SK-N-SH treated with all-trans-retinoic acid at 6 μM for 48 hours (cell line): ENCODE results near the gene C19orf53.
A peak's percentile ranks its signal among the peaks of the same experiment; 100 is the strongest.

ENCODE experiments used
- ATAC-seq: fragments of 200-7000 bp; cut with Tn5 transposase; 3 replicates; pipeline ENCODE4 v1.9.1; 2020; ENCODE audit warnings: mild to moderate bottlenecking, moderate library complexity
- ARNTL ChIP-seq: fragments of 450-650 bp; formaldehyde crosslinking; IDR thresholded peaks from 2 replicates; pipeline ENCODE4 v1.5.0; 2020; ENCODE audit warnings: low read depth, mild to moderate bottlenecking, moderate library complexity, borderline replicate concordance
- BACH2 ChIP-seq: fragments of 250-450 bp; sonication (Bioruptor Pico); IDR thresholded peaks from 2 replicates; pipeline ENCODE4 v1.9.0; 2021; ENCODE audit warnings: mild to moderate bottlenecking, borderline replicate concordance
- CSDC2 ChIP-seq: fragments of 250-450 bp; sonication (Bioruptor Pico); IDR thresholded peaks from 2 replicates; pipeline ENCODE4 v1.5.0; 2020; ENCODE audit warnings: mild to moderate bottlenecking, moderate library complexity
- ESRRG ChIP-seq: fragments of 250-450 bp; sonication (Bioruptor Pico); IDR thresholded peaks from 2 replicates; pipeline ENCODE4 v1.6.1; 2021; ENCODE audit warnings: mild to moderate bottlenecking
- GLIS3 ChIP-seq: fragments of 250-450 bp; sonication (Bioruptor Pico); IDR thresholded peaks from 2 replicates; pipeline ENCODE4 v1.5.0; 2020; ENCODE audit warnings: mild to moderate bottlenecking, moderate library complexity
- OSR1 ChIP-seq: fragments of 250-450 bp; sonication (Bioruptor Pico); IDR thresholded peaks from 2 replicates; pipeline ENCODE4 v1.8.0; 2022; ENCODE audit warnings: moderate library complexity, mild to moderate bottlenecking, inconsistent platforms
- PPARA ChIP-seq: fragments of 250-450 bp; sonication (Bioruptor Pico); IDR thresholded peaks from 2 replicates; pipeline ENCODE4 v1.5.0; 2020; ENCODE audit warnings: mild to moderate bottlenecking, borderline replicate concordance
- RARB ChIP-seq: fragments of 250-450 bp; sonication (Bioruptor Pico); IDR thresholded peaks from 2 replicates; pipeline ENCODE4 v1.8.0; 2021; ENCODE audit warnings: mild to moderate bottlenecking, moderate library complexity
- SNAI2 ChIP-seq: fragments of 250-450 bp; sonication (Bioruptor Pico); IDR thresholded peaks from 2 replicates; pipeline ENCODE4 v1.5.0; 2020; ENCODE audit warnings: mild to moderate bottlenecking, moderate library complexity
- TCF4 ChIP-seq: fragments of 250-450 bp; sonication (Bioruptor Pico); IDR thresholded peaks from 2 replicates; pipeline ENCODE4 v1.8.0; 2021; ENCODE audit warnings: mild to moderate bottlenecking, moderate library complexity, borderline replicate concordance
- TOX ChIP-seq: fragments of 250-450 bp; sonication (Bioruptor Pico); IDR thresholded peaks from 2 replicates; pipeline ENCODE4 v1.8.0; 2021; ENCODE audit warnings: mild to moderate bottlenecking, moderate library complexity, borderline replicate concordance
- TSHZ2 ChIP-seq: fragments of 250-450 bp; sonication (Bioruptor Pico); IDR thresholded peaks from 2 replicates; pipeline ENCODE4 v1.5.0; 2020; ENCODE audit warnings: mild to moderate bottlenecking, moderate library complexity
- ZC3H10 ChIP-seq: fragments of 250-450 bp; sonication (Bioruptor Pico); IDR thresholded peaks from 2 replicates; pipeline ENCODE4 v1.5.1; 2021; ENCODE audit warnings: mild to moderate bottlenecking, moderate library complexity
- ZFP30 ChIP-seq: fragments of 450-650 bp; formaldehyde crosslinking; IDR thresholded peaks from 2 replicates; pipeline ENCODE4 v1.5.0; 2022; ENCODE audit warnings: mild to moderate bottlenecking, moderate library complexity
- ZNF565 ChIP-seq: fragments of 450-650 bp; formaldehyde crosslinking; conservative IDR thresholded peaks from 2 replicates; pipeline ENCODE4 v1.5.0; 2020; ENCODE audit warnings: low read depth, mild to moderate bottlenecking, moderate library complexity
- ZNF70 ChIP-seq: fragments of 450-650 bp; formaldehyde crosslinking; IDR thresholded peaks from 2 replicates; pipeline ENCODE4 v1.5.0; 2020; ENCODE audit warnings: mild to moderate bottlenecking, moderate library complexity
- ZNF8 ChIP-seq: fragments of 450-650 bp; formaldehyde crosslinking; IDR thresholded peaks from 2 replicates; pipeline ENCODE4 v1.5.0; 2020; ENCODE audit warnings: mild to moderate bottlenecking, moderate library complexity
- TF ChIP-seq, protein P1 (sequence below): fragments of 250-450 bp; sonication (Bioruptor Pico); IDR thresholded peaks from 2 replicates; pipeline ENCODE4 v1.8.0; 2021; ENCODE audit warnings: low read depth, mild to moderate bottlenecking, moderate library complexity, borderline replicate concordance
- TF ChIP-seq, protein P2 (sequence below): fragments of 250-450 bp; sonication (Bioruptor Pico); IDR thresholded peaks from 2 replicates; pipeline ENCODE4 v1.5.1; 2021; ENCODE audit warnings: mild to moderate bottlenecking, moderate library complexity
- TF ChIP-seq, protein P3 (sequence below): fragments of 250-450 bp; sonication (Bioruptor Pico); IDR thresholded peaks from 2 replicates; pipeline ENCODE4 v1.8.0; 2020; ENCODE audit warnings: mild to moderate bottlenecking, moderate library complexity, borderline replicate concordance

Gene C19orf53

DNA sequence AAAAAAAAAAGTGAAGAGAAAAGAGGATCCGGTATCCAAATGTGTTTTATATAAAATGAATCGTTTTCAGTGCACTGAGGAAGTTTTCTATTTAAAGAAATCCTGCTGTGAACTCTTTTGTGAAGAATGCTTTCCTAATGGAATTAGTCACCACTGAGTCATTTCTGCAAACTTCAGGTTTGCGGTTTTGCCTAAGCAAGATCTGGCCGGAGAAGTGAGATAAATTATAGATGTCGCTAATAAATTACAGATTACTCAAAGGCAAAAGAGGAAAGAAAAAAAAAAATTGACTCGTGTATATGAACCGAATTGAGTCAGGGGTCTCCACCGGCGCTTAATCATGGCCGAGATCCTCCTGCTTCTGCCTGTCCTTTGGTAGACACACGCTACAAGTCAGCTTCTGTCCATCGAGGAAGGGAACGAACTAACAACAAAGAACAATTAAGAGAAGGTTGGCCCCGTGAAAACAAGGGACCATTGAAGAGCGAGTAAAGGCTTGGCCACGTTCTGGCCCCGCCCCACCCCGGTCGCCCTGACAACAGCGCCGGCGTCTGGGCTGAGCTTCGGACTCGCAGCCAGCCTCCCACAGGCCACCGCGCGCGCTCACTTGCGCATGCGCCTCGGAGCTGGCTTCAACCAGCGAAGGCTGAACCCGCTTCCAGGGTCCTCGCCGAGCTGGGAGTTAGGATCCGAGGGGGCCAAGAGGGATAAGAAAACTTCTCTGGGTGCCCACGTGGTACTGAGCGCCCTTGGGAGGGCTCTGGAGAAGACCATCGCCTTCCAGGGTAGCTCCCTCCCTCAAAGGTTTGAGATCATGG, 42.9 kb upstream of the C19orf53 start (continued):
- TF ChIP-seq TSHZ2 (CRISPR knock-in tag), result no peak
- no peak for TF ChIP-seq ARNTL (CRISPR knock-in tag)
- TF ChIP-seq, protein P1, sequence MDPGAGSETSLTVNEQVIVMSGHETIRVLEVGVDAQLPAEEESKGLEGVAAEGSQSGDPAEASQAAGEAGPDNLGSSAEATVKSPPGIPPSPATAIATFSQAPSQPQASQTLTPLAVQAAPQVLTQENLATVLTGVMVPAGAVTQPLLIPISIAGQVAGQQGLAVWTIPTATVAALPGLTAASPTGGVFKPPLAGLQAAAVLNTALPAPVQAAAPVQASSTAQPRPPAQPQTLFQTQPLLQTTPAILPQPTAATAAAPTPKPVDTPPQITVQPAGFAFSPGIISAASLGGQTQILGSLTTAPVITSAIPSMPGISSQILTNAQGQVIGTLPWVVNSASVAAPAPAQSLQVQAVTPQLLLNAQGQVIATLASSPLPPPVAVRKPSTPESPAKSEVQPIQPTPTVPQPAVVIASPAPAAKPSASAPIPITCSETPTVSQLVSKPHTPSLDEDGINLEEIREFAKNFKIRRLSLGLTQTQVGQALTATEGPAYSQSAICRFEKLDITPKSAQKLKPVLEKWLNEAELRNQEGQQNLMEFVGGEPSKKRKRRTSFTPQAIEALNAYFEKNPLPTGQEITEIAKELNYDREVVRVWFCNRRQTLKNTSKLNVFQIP, result no peak
- no peak for TF ChIP-seq SNAI2 (CRISPR knock-in tag)
- no peak for TF ChIP-seq ZNF8 (CRISPR knock-in tag)
- TF ChIP-seq GLIS3 (CRISPR knock-in tag), result no peak
- no peak for TF ChIP-seq ZNF565 (CRISPR knock-in tag)
- TF ChIP-seq OSR1, result no peak
- TF ChIP-seq ZC3H10 (CRISPR knock-in tag), result peak; percentile 87
- no peak for TF ChIP-seq PPARA (CRISPR knock-in tag)
- TF ChIP-seq, protein P2, sequence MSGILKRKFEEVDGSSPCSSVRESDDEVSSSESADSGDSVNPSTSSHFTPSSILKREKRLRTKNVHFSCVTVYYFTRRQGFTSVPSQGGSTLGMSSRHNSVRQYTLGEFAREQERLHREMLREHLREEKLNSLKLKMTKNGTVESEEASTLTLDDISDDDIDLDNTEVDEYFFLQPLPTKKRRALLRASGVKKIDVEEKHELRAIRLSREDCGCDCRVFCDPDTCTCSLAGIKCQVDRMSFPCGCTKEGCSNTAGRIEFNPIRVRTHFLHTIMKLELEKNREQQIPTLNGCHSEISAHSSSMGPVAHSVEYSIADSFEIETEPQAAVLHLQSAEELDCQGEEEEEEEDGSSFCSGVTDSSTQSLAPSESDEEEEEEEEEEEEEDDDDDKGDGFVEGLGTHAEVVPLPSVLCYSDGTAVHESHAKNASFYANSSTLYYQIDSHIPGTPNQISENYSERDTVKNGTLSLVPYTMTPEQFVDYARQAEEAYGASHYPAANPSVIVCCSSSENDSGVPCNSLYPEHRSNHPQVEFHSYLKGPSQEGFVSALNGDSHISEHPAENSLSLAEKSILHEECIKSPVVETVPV (CRISPR knock-in tag), result no peak

GRCh38 chr19:13732337-13732736, 41.9 kb upstream of the C19orf53 start:
- ATAC-seq, result no peak
- TF ChIP-seq GLIS3 (CRISPR knock-in tag) (no peak), ZFP30 (no peak), ZNF8 (CRISPR knock-in tag) (no peak), ZC3H10 (CRISPR knock-in tag) (no peak), TOX (CRISPR knock-in tag) (no peak), TCF4 (CRISPR knock-in tag) (no peak), CSDC2 (no peak), RARB (CRISPR knock-in tag) (no peak), BACH2 (CRISPR knock-in tag) (no peak), ESRRG (CRISPR knock-in tag) (no peak), ZNF70 (CRISPR knock-in tag) (no peak)
- TF ChIP-seq, protein P3, sequence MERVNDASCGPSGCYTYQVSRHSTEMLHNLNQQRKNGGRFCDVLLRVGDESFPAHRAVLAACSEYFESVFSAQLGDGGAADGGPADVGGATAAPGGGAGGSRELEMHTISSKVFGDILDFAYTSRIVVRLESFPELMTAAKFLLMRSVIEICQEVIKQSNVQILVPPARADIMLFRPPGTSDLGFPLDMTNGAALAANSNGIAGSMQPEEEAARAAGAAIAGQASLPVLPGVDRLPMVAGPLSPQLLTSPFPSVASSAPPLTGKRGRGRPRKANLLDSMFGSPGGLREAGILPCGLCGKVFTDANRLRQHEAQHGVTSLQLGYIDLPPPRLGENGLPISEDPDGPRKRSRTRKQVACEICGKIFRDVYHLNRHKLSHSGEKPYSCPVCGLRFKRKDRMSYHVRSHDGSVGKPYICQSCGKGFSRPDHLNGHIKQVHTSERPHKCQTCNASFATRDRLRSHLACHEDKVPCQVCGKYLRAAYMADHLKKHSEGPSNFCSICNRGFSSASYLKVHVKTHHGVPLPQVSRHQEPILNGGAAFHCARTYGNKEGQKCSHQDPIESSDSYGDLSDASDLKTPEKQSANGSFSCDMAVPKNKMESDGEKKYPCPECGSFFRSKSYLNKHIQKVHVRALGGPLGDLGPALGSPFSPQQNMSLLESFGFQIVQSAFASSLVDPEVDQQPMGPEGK (CRISPR knock-in tag), result no peak
- TF ChIP-seq, protein P1, result no peak

DNA sequence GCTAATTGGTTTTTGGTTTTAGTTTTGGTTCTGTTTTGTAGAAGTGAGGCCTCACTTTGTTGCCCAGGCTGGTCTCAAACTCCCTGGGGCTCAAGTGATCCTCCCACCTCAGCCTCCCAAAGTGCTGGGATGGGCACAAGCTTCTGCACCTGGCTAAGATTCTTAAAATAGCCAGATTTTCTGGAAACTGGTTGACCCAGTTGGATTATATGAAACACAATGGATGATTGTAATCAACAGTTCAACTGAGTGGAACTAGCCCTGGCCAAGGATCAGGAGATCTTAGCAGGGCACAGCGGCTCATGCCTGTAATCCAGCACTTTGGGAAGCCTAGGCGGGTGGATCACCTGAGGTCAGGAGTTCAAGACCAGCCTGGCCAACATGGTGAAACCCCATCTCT, 39.5 kb upstream of the C19orf53 start:
- TF ChIP-seq, protein P3 (CRISPR knock-in tag), result no peak
- TF ChIP-seq ZC3H10 (CRISPR knock-in tag), result no peak
- ATAC-seq, result no peak
